HG03159 (cell line): ENCODE measurements around the gene TBC1D16.
"Not testable (repeated sequence)": the region's sequence is repeated elsewhere in the genome, so short reads cannot be mapped to it uniquely, and the experiment has no call there.

Experiments used
- ATAC-seq: cut with Tn5 transposase; IDR thresholded peaks from one replicate; pipeline ENCODE4 v1.9.1; 2021; ENCODE audit warnings: mild to moderate bottlenecking, moderate library complexity; ENCODE audit not compliant: unreplicated experiment

TBC1D16 gene

GRCh38 chr17:79904865-79905264, 130.8 kb downstream of the TBC1D16 start:
- ATAC-seq, result no peak

GRCh38 chr17:79902146-79902791, 133.4 kb downstream of the TBC1D16 start:
- no peak for ATAC-seq

- no peak for ATAC-seq
These were observed 134.5 kb downstream of the TBC1D16 start for GRCh38 chr17:79901131-79901530.

GRCh38 chr17:79899584-79899983, 136.1 kb downstream of the TBC1D16 start:
- ATAC-seq, result no peak

GRCh38 chr17:79897243-79898063, 138.2 kb downstream of the TBC1D16 start:
- ATAC-seq, result no peak

GRCh38 chr17:79893457-79893856, 142.2 kb downstream of the TBC1D16 start:
- not testable (repeated sequence) for ATAC-seq

- ATAC-seq, result no peak
These were observed 143.0 kb downstream of the TBC1D16 start for GRCh38 chr17:79892457-79893241.

GRCh38 chr17:79891113-79891730, 144.4 kb downstream of the TBC1D16 start:
- ATAC-seq, result no peak

GRCh38 chr17:79890706-79891105, 145.0 kb downstream of the TBC1D16 start:
- no peak for ATAC-seq

- no peak for ATAC-seq
These were observed 146.6 kb downstream of the TBC1D16 start for GRCh38 chr17:79888811-79889634.

- ATAC-seq, result no peak
These were observed 147.6 kb downstream of the TBC1D16 start for GRCh38 chr17:79888009-79888540.

- ATAC-seq, result no peak
These were observed 148.2 kb downstream of the TBC1D16 start for GRCh38 chr17:79887451-79887991.

- ATAC-seq, result no peak
These were observed 152.5 kb downstream of the TBC1D16 start for GRCh38 chr17:79883202-79883601.
